HG02678 (cell line): ENCODE data around the gene P2RY8.
"Not testable (repeated sequence)": the region's sequence is repeated elsewhere in the genome, so short reads cannot be mapped to it uniquely, and the experiment has no call there.

ENCODE experiments used
- ATAC-seq: cut with Tn5 transposase; IDR thresholded peaks from one replicate; pipeline ENCODE4 v1.9.1; 2021; ENCODE audit warnings: mild to moderate bottlenecking, moderate library complexity; ENCODE audit not compliant: unreplicated experiment

The P2RY8 gene

GRCh38 chrX:1447969-1448572 is 88.9 kb downstream of the P2RY8 start:
- ATAC-seq, result not testable (repeated sequence)

GRCh38 chrX:1446984-1447968 is 89.7 kb downstream of the P2RY8 start:
- not testable (repeated sequence) for ATAC-seq

- ATAC-seq, result no peak
These were observed 92.2 kb downstream of the P2RY8 start for GRCh38 chrX:1444561-1445500.

- no peak for ATAC-seq
These were observed 93.4 kb downstream of the P2RY8 start for GRCh38 chrX:1443496-1444075.

GRCh38 chrX:1442724-1443367 is 94.1 kb downstream of the P2RY8 start:
- ATAC-seq, result no peak

- ATAC-seq, result no peak
These were observed 94.8 kb downstream of the P2RY8 start for GRCh38 chrX:1442016-1442665.

GRCh38 chrX:1440506-1440905 is 96.5 kb downstream of the P2RY8 start:
- no peak for ATAC-seq

- no peak for ATAC-seq
These were observed 101.6 kb downstream of the P2RY8 start for GRCh38 chrX:1435241-1435895.

- ATAC-seq, result no peak
These were observed 102.1 kb downstream of the P2RY8 start for GRCh38 chrX:1434871-1435240.

GRCh38 chrX:1433646-1434357 is 103.2 kb downstream of the P2RY8 start:
- no peak for ATAC-seq

GRCh38 chrX:1430451-1430850 is 106.5 kb downstream of the P2RY8 start:
- ATAC-seq, result no peak

GRCh38 chrX:1427756-1428155 is 109.2 kb downstream of the P2RY8 start:
- no peak for ATAC-seq

GRCh38 chrX:1426321-1426720 is 110.7 kb downstream of the P2RY8 start:
- not testable (repeated sequence) for ATAC-seq

GRCh38 chrX:1425381-1425780 is 111.6 kb downstream of the P2RY8 start:
- no peak for ATAC-seq

GRCh38 chrX:1424147-1424851 is 112.7 kb downstream of the P2RY8 start:
- no peak for ATAC-seq

- ATAC-seq, result no peak
These were observed 113.8 kb downstream of the P2RY8 start for GRCh38 chrX:1423215-1423614.

- no peak for ATAC-seq
These were observed 114.9 kb downstream of the P2RY8 start for GRCh38 chrX:1422135-1422465.
